Anterior cingulate cortex (tissue), 58 donors: ENCODE data around the gene BPIFA2.
"Not testable (repeated sequence)": the region's sequence is repeated elsewhere in the genome, so short reads cannot be mapped to it uniquely, and the experiment has no call there.

Source experiments
- DNase-seq, 58 donors: peaks; one replicate each; lab custom pipeline; 2025; lab: John Stamatoyannopoulos, UW

Gene BPIFA2

DNA sequence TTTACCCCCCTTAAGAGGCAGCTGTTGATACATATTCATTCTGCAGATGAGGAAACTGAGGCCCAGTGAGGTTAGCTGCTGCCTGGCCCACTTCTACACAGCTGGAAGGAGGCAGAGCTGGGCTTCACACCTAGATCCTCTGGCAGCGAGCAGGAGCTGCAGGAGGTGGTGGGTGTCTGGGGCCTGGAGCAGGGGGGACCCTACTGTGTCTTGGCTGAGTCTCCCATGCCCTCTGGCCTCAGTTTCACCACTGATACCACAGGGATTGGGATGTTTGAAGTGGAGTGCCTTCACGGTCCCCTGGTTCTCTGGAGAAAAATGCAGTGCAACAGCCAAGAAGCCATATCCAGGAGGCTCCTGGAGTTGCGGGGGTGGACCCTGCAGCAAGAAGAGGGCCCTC, 8.2 kb upstream of the BPIFA2 start:
- no peak for DNase-seq

DNA sequence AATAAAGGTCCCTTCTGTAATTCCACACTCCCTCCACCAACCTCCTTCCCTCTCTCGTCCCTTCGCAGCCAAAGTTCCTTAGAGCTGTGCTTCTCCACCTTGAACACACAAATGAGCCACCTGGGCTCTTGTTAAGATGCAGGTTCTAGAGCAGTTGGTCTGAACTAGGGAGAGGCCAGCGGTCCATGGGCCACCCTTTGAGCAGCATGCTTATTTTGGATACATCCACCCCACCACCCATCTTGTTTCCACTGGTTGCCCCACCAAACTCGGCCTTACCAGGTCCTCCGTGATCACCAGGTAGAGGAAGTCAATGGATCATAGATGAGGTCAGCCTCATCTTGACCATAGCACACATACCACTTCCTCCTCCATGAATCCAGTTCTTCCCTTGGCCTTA, 7.3 kb upstream of the BPIFA2 start:
- no peak for DNase-seq

GRCh38 chr20:33162313-33162712, 5.6 kb upstream of the BPIFA2 start:
- no peak for DNase-seq

GRCh38 chr20:33162753-33163152, 5.2 kb upstream of the BPIFA2 start:
- no peak for DNase-seq

DNA sequence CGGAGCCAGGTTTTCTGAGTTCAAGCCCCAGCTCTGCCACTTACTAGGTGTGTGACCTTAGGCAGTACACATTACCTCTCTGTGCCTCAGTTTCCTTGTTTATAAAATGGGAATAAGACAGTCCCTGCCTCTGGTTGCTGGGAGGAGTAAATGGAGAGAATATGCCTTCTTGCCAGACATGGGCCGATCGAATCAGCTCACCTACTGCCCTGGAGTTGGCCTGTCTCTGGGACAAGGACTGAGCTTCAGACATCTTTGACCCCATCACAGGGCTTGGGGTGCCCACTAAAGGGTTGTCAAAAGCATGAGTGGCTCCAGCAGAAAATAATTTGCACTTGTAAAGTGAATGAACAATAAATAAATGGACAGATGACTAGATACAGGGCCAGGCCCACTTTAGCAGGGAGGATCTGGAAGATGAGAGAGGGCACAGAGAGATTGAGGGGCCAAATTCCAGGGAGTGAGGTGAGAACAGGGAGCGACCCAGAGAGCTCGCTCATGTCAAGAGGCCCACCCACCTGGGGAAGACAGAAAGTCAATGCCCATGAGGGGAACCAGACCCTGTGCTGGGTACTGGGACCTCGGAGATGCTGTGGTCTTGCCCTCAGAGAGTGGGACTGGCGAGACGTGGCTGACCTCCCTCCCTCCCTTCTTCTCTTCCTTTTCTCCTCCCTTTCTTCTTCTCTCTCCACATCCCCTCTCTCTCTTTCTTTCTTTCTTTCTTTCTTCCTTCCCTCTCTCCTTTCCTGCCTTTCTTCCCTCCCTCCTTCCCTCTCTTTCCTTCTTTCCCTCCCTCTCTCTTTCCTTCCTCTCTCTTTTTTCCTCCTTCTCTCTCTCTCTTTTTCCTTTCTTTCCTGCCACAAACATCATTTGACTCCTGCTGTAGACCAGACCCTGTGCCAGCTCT, 3.9 kb upstream of the BPIFA2 start:
- DNase-seq = no peak

DNA sequence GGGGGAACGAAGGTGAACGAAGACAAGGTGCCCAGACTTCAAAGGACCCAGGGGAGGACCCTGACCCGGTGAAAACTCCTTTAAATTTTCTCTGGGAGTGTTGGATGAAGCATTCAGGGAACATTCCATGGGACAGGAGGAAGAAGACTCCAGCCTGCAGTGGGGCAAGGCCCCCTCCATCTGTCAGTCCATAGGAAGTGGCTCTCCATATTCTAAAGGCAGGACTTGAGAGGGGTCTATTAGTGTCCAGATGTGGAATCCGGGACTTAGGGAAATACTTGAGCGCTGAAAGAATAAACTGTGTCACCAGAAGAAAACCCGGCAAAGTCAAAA, 3.2 kb upstream of the BPIFA2 start:
- no peak for DNase-seq

- DNase-seq = no peak
Observed at GRCh38 chr20:33165416-33166055, 2.4 kb upstream of the BPIFA2 start.

DNA sequence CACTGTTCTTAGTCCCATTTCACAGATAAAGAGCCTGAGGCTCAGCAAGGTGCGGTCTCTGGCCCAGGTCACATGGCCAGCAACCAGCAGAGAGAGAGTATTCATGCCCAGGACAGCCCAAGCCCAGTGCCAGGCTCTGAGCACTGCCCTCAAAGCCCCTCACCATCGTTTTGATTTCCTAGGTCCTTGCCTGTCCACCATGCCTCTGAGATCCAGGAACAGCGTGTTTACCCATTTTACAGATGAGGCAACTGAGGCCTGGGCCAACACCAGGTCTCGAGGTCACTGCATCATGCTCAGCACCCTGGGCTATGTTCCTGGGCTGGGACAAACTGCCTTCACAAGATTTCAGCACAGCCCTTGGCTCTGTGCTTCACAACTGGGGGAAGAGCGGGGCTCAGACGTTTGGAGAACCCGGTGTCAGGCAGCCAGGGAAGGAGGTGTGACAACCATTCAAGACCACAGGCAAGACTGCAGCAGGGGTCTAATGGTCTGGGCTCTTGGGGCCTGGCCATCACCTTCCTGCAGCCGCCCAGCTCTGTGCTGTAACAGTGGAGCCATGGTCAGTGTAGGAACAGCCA, 1.3 kb upstream of the BPIFA2 start:
- DNase-seq = no peak

- no peak for DNase-seq
Observed at GRCh38 chr20:33169176-33169794, 1.3 kb downstream of the BPIFA2 start.

DNA sequence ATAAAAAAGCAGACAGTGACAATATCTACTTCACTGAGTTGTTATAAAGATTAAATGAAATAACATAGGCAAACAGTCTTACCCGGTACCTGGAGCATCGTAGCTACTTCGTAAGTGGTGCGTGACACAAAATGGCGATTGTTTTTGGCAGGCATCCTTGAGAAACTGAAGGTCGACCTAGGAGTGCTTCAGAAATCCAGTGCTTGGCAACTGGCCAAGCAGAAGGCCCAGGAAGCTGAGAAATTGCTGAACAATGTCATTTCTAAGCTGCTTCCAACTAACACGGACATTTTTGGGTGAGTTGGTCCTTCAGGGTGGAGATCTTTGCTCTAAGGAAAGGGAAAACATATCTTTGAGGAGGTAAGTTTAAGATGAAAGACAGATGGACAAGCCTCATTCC, 4.8 kb downstream of the BPIFA2 start:
- DNase-seq = no peak

- DNase-seq = no peak
Observed at GRCh38 chr20:33175123-33175522, 7.2 kb downstream of the BPIFA2 start.

GRCh38 chr20:33176101-33176500, 8.1 kb downstream of the BPIFA2 start:
- DNase-seq = no peak

DNA sequence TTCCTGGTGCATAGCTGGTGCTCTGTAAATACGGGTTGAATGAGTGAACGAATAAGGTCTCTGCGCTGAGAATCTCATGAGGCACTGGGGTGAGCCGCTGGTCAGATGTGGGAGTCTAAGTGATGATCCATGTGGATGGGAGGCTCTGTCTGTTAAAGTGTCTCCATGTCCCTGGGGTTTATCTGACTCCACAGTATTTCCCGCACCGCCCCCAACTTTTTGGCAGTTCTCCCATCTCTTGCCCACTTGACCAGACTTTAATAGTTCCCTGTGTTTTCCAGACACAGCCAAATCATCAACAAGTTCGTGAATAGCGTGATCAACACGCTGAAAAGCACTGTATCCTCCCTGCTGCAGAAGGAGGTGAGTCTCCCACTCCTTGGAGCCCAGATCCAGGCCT, 9.9 kb downstream of the BPIFA2 start:
- DNase-seq = no peak

DNA sequence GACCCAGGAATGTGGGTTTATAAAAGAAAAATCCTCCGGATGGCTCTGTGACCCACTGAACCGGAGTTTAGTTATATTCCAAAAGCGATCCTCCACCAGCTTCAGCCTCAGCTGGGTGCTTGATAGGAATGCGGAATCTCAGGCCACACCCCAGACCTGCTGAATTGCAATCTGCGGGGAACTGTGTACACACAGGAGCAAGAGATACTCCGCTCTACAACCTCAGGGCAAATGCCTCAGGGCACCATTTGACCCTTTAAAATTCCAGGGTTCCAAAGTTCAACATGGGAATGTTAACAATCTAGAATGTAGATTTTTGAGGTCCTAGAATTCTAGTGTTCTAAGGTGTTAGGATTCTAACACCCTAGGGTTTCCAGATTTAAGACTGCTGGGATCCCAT, 10.8 kb downstream of the BPIFA2 start:
- DNase-seq = no peak

DNA sequence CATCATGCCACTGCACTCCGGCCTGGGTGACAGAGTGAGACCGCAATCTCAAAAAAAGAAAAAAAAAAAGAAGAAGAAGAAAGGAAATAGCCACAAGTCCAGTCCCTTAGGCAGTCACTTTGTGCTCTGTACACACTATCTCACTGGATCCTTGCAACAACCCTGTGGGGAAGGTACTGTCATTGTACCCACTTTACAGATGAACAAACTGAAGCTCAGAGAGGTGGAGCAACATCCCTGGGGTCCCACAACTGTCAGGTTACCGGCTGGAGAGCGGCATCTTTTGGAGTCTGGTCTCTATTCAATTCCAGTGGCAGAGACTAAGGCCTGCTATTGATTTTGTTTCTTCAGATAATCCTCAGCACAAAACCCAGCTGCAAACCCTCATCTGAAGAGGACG, 12.2 kb downstream of the BPIFA2 start:
- DNase-seq = no peak

DNA sequence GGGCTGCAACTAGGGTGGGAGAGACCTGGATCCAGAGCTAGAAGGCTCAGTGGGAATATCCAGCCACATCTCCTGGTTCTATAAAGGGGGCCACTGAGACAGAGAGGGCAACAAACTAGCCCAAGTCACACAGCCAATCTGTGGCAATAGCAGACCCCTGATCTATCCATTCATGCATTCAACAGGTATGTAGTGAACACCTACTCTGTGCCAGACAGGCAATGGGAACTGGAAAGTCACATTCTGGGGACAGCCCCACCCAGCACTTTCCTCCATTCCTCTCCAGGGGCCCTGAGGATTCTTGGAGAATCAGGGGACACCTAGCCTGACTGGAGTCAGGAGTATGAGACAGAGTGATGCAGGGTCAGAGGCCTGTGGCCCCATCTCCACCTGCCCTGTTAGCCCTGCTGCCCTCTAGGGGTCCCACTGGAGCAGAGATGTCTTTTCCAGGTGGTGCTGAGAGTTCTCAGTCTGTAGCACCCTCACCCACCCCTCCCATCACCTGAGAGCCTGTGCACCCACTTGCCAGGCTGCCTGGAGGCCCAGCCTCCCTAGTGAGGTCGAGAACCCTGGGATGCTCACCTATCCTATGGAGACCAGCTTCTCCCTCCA, 13.6 kb downstream of the BPIFA2 start:
- no peak for DNase-seq

- no peak for DNase-seq
Observed at GRCh38 chr20:33183312-33183711, 15.4 kb downstream of the BPIFA2 start.

GRCh38 chr20:33185031-33185590, 17.2 kb downstream of the BPIFA2 start:
- DNase-seq = not testable (repeated sequence)

GRCh38 chr20:33187491-33187890, 19.5 kb downstream of the BPIFA2 start:
- DNase-seq = no peak

- no peak for DNase-seq
Observed at GRCh38 chr20:33188421-33188820, 20.5 kb downstream of the BPIFA2 start.

DNA sequence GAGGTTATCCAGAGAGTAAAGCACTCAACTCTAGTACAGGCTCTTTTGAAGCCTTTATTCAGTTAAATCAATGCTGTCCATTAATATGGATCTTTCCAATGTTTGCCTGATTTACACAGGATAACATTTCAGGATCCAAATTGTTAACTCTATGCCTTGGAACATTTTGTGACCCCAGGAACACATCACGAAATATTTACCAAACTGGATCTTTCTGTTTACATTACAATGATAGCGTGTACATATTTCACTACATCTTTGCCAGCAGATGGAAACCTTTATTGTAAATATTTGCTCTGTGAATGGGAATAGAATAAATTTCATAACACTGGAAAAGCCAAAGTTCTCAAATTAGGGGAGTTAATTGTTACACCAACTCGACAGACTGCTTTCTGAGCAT, 23.5 kb downstream of the BPIFA2 start:
- DNase-seq = no peak
